ENCODE data around the gene PCDH15. TPM values are rescaled to one million over a fixed set of nuclear protein-coding genes. Genes with fewer than 3 reads are reported as not detected.

The PCDH15 gene
- total and polyA plus RNA-seq, 2 of the 13 experiments (the other 11 are each of a cell fraction or from before 2014, with no cell fraction given): not detected

- TF ChIP-seq POLR2AphosphoS5 (IDR thresholded peaks at IDR 0.05; ENCODE audit: low read depth, low read length): no peak
- no peak for TF ChIP-seq ZNF607 (CRISPR knock-in tag; IDR thresholded peaks at IDR 0.05; ENCODE audit: borderline replicate concordance)
- FAIRE-seq (no peak), ATAC-seq (no peak), DNase-seq (ENCODE audit: low spot score) (no peak)
- H3K27me3 ChIP-seq (ENCODE audit: control insufficient read depth in 1 of 2, insufficient read depth in 2 of 2, low read length in 2 of 2): no peaks in the 10 kb centered on the region
- no peak overlapping the region for H2AFZ ChIP-seq (ENCODE audit: low read length)
- intact Hi-C loops (cut with micrococcal nuclease; ENCODE audit: unreplicated experiment): no loop called here
- BruUV-seq (replicated peaks): no TSS peak
- no peaks in the 10 kb centered on the region for H4K20me1 ChIP-seq (ENCODE audit: insufficient read depth, low read length)
- no peaks in the 10 kb centered on the region for H3K36me3 ChIP-seq (replicated peaks in 1 of 2; ENCODE audit: control insufficient read depth in 1 of 2, insufficient read depth in 2 of 2, low read length in 2 of 2)
- H3K9ac ChIP-seq (ENCODE audit: insufficient read depth, low read depth, low read length): no peak overlapping the region
- no peak overlapping the region for H3K4me3 ChIP-seq (replicated peaks in 1 of 3; ENCODE audit: insufficient read depth in 1 of 3, low read depth in 2 of 3, low read length in 3 of 3)
- CTCF ChIA-PET (ENCODE audit: low intra/inter-chr PET ratio, low total read pairs): no interaction called here
- no peaks in the 10 kb centered on the region for H3K9me3 ChIP-seq (ENCODE audit: low read length)
- no peak overlapping the region for H3K27ac ChIP-seq (ENCODE audit: extremely low read length, insufficient read depth, low read length)
- H3K79me2 ChIP-seq (ENCODE audit: insufficient read depth, low read length): no peaks in the 10 kb centered on the region
- in situ Hi-C loops (cut with HindIII; ENCODE audit: extremely low pct_ligation_motif_present, low pct_unique_long_range_greater_than_20kb): no loop called here
- POLR2A ChIA-PET: no interaction called here
- H3K4me2 ChIP-seq (ENCODE audit: low read depth, low read length): no peak overlapping the region
- 26% methylated on average over 3 of the region's 14 CpGs for WGBS (ENCODE audit: low lambda C conversion rate)
- H3K4me1 ChIP-seq (ENCODE audit: insufficient read depth, low read length): no peaks in the 10 kb centered on the region
Observed at GRCh38 chr10:54063514-54063913, 737.5 kb downstream of the PCDH15 start.

- ChIA-PET POLR2A (no interaction called here), CTCF (ENCODE audit: low intra/inter-chr PET ratio, low total read pairs) (no interaction called here)
- DNase-seq (ENCODE audit: low spot score): no peak
- FAIRE-seq: no peak
- H3K27ac ChIP-seq (ENCODE audit: extremely low read length, insufficient read depth, low read length): no peak overlapping the region
- intact Hi-C loops (cut with micrococcal nuclease; ENCODE audit: unreplicated experiment): no loop called here
- no peak overlapping the region for H3K9ac ChIP-seq (ENCODE audit: insufficient read depth, low read depth, low read length)
- no peaks in the 10 kb centered on the region for H3K27me3 ChIP-seq (ENCODE audit: control insufficient read depth in 1 of 2, insufficient read depth in 2 of 2, low read length in 2 of 2)
- H2AFZ ChIP-seq (ENCODE audit: low read length): no peak overlapping the region
- no peak overlapping the region for H3K4me3 ChIP-seq (replicated peaks in 1 of 3; ENCODE audit: insufficient read depth in 1 of 3, low read depth in 2 of 3, low read length in 3 of 3)
- ATAC-seq: no peak
- 32% methylated on average over 5 of the region's 5 CpGs for WGBS (ENCODE audit: low lambda C conversion rate)
- no peaks in the 10 kb centered on the region for H4K20me1 ChIP-seq (ENCODE audit: insufficient read depth, low read length)
- H3K9me3 ChIP-seq (ENCODE audit: low read length): peaks cover 4% of the 10 kb centered on the region; the same call in 1 of the 2 replicates
- H3K4me1 ChIP-seq (ENCODE audit: insufficient read depth, low read length): no peaks in the 10 kb centered on the region
- H3K36me3 ChIP-seq (replicated peaks in 1 of 2; ENCODE audit: control insufficient read depth in 1 of 2, insufficient read depth in 2 of 2, low read length in 2 of 2): no peaks in the 10 kb centered on the region
- no TSS peak for BruUV-seq (replicated peaks)
- in situ Hi-C loops (cut with HindIII; ENCODE audit: extremely low pct_ligation_motif_present, low pct_unique_long_range_greater_than_20kb): no loop called here
- H3K4me2 ChIP-seq (ENCODE audit: low read depth, low read length): no peak overlapping the region
- no peaks in the 10 kb centered on the region for H3K79me2 ChIP-seq (ENCODE audit: insufficient read depth, low read length)
- TF ChIP-seq USF2 (IDR thresholded peaks at IDR 0.05; ENCODE audit: low read depth, low read length) (peak; percentile 47), USF2 (CRISPR knock-in tag; IDR thresholded peaks at IDR 0.05; ENCODE audit: borderline replicate concordance) (no peak), DMTF1 (CRISPR knock-in tag; IDR thresholded peaks at IDR 0.05) (no peak), RAD51 (IDR thresholded peaks at IDR 0.05; ENCODE audit: borderline replicate concordance) (peak; percentile 76; the same call in 1 of the 2 replicates), RFX1 (IDR thresholded peaks at IDR 0.05) (no peak), ZMAT5 (CRISPR knock-in tag; IDR thresholded peaks at IDR 0.05; ENCODE audit: borderline replicate concordance, low read depth) (no peak)
Observed at GRCh38 chr10:54060572-54060971, 740.5 kb downstream of the PCDH15 start.

Measured in HepG2 (cell line).